Neuronal stem cell (in vitro differentiated cells): ENCODE data around the gene LEFTY2.

Source experiments
- DNase-seq: peaks from one replicate; pipeline ENCODE4 v3.0.0-alpha.2; 2013; ENCODE audit warnings: low spot score
- H2AFZ ChIP-seq: one replicate; pipeline ENCODE4 v1.6.1; 2013; ENCODE audit warnings: mild to moderate bottlenecking, low read length, inconsistent platforms
- H2AK5ac ChIP-seq: 2 replicates; pipeline ENCODE4 v1.6.1; 2013; ENCODE audit warnings: low read depth, mild to moderate bottlenecking, inconsistent platforms, low read length, moderate library complexity, mixed read lengths
- H2BK120ac ChIP-seq: 2 replicates; pipeline ENCODE4 v1.6.1; 2013; ENCODE audit warnings: low read depth, mild to moderate bottlenecking, inconsistent platforms, low read length, moderate library complexity, mixed read lengths
- H2BK12ac ChIP-seq: one replicate; pipeline ENCODE4 v1.6.1; 2013; ENCODE audit warnings: low read length, inconsistent platforms
- H2BK15ac ChIP-seq: 2 replicates; pipeline ENCODE4 v1.6.1; 2013; ENCODE audit warnings: mild to moderate bottlenecking, low read length, inconsistent platforms, mixed read lengths
- H2BK5ac ChIP-seq: one replicate; pipeline ENCODE4 v1.6.1; 2013; ENCODE audit warnings: inconsistent platforms, mild to moderate bottlenecking, low read length, moderate library complexity
- H3K14ac ChIP-seq: one replicate; pipeline ENCODE4 v1.6.1; 2013; ENCODE audit warnings: low read length, inconsistent platforms
- H3K18ac ChIP-seq: 2 replicates; pipeline ENCODE4 v1.6.1; 2013; ENCODE audit warnings: low read length, inconsistent platforms
- H3K23ac ChIP-seq: 2 replicates; pipeline ENCODE4 v1.6.1; 2013; ENCODE audit warnings: low read depth, mild to moderate bottlenecking, mixed read lengths, low read length, inconsistent platforms; ENCODE audit not compliant: poor library complexity
- H3K27ac ChIP-seq: replicated peaks from 3 replicates; pipeline ENCODE4 v1.5.1; 2013; ENCODE audit warnings: low read length, inconsistent platforms
- H3K27me3 ChIP-seq, 3 experiments: 2 replicates each; pipeline ENCODE4 v1.6.1; 2013; ENCODE audit warnings: low read length in 3 of 3, mild to moderate bottlenecking in 2 of 3, inconsistent platforms in 1 of 3, low read depth in 1 of 3, mixed read lengths in 1 of 3, moderate library complexity in 1 of 3; ENCODE audit not compliant: control insufficient read depth in 3 of 3, insufficient read depth in 3 of 3
- H3K36me3 ChIP-seq, 2 donors: replicated peaks in 1 of 2; 2 replicates each; pipeline ENCODE4 v1.6.1; 2013; ENCODE audit warnings: low read length in 2 of 2; ENCODE audit not compliant: control insufficient read depth in 2 of 2, insufficient read depth in 2 of 2
- H3K4ac ChIP-seq: 2 replicates; pipeline ENCODE4 v1.6.1; 2013; ENCODE audit warnings: inconsistent platforms, mild to moderate bottlenecking, low read length, moderate library complexity
- H3K4me1 ChIP-seq, 2 donors: 1 replicate in 1 of 2; 2 replicates in 1 of 2; pipeline ENCODE4 v1.6.1; 2013; ENCODE audit warnings: low read length in 2 of 2, low read depth in 1 of 2; ENCODE audit not compliant: control insufficient read depth in 2 of 2, insufficient read depth in 1 of 2
- H3K4me2 ChIP-seq: one replicate; pipeline ENCODE4 v1.6.1; 2013; ENCODE audit warnings: mild to moderate bottlenecking, low read length, inconsistent platforms; ENCODE audit not compliant: insufficient read depth, poor library complexity, severe bottlenecking
- H3K4me3 ChIP-seq, 2 donors: 2 replicates each; pipeline ENCODE4 v1.5.1; 2013; ENCODE audit warnings: low read length in 2 of 2, mild to moderate bottlenecking in 2 of 2, inconsistent platforms in 1 of 2, moderate library complexity in 1 of 2
- H3K79me1 ChIP-seq: one replicate; pipeline ENCODE4 v1.6.1; 2013; ENCODE audit warnings: low read depth, mild to moderate bottlenecking, inconsistent platforms, low read length, moderate library complexity
- H3K9ac ChIP-seq: one replicate; pipeline ENCODE4 v1.6.1; 2013; ENCODE audit warnings: mild to moderate bottlenecking, low read depth, low read length, inconsistent platforms; ENCODE audit not compliant: poor library complexity
- H3K9me3 ChIP-seq, 2 donors: replicated peaks in 1 of 2; 2 replicates each; pipeline versions ENCODE3 to v1.6.1; 2013; ENCODE audit warnings: low read length in 2 of 2, mild to moderate bottlenecking in 2 of 2, inconsistent platforms in 1 of 2, low read depth in 1 of 2, mixed read lengths in 1 of 2, moderate library complexity in 1 of 2; ENCODE audit not compliant: control insufficient read depth in 2 of 2, insufficient read depth in 1 of 2
- H4K8ac ChIP-seq: one replicate; pipeline ENCODE4 v1.6.1; 2013; ENCODE audit warnings: low read depth, mild to moderate bottlenecking, inconsistent platforms, low read length, moderate library complexity
- H4K91ac ChIP-seq: one replicate; pipeline ENCODE4 v1.6.1; 2013; ENCODE audit warnings: low read length, low read depth, mild to moderate bottlenecking, inconsistent platforms; ENCODE audit not compliant: poor library complexity
- WGBS, 2 donors: extraction: QIAGEN DNeasy Blood & Tissue Kit; methylation state at CpG; one replicate each; pipeline ENCODE4 v1.1.7; 2013; ENCODE audit warnings: missing lambda C conversion rate in 2 of 2, mixed read lengths in 1 of 2; ENCODE audit not compliant: insufficient read length in 2 of 2, insufficient replicate concordance in 1 of 2; ENCODE audit errors: extremely low coverage in 2 of 2; 5-methylcytosine and 5-hydroxymethylcytosine counted together

LEFTY2 gene

GRCh38 chr1:225945564-225945963 is 4.5 kb upstream of the LEFTY2 start:
- Histone ChIP-seq H3K79me1 (no peaks in the 10 kb centered on the region), H3K23ac (no peak overlapping the region), H4K8ac (no peak overlapping the region), H2BK120ac (no peak overlapping the region), H3K18ac (no peak overlapping the region), H3K9ac (no peak overlapping the region), H3K36me3 (no peaks in the 10 kb centered on the region), H2BK5ac (no peak overlapping the region), H2BK12ac (no peak overlapping the region), H2BK15ac (no peak overlapping the region), H3K14ac (no peak overlapping the region), H2AK5ac (no peak overlapping the region), H3K9me3 (no peaks in the 10 kb centered on the region), H2AFZ (peak overlapping the region; percentile 56), H3K4ac (no peak overlapping the region), H3K4me2 (peak overlapping the region; percentile 40), H3K27ac (peak overlapping the region; percentile 57), H3K27me3 (peaks cover 0 to 17% (median 13%) of the 10 kb centered on the region in 3 experiments), H3K4me3 (no peak overlapping the region), H3K4me1 (peaks cover 31 to 46% of the 10 kb centered on the region in 2 donors), H4K91ac (no peak overlapping the region)
- DNase-seq = peak; percentile 74
- WGBS, 2 donors = no CpG with 5 or more reads among the region's 4 CpGs

- Histone ChIP-seq H3K4me3 (no peak overlapping the region), H3K79me1 (no peaks in the 10 kb centered on the region), H2BK12ac (peak overlapping the region; percentile 86), H4K91ac (no peak overlapping the region), H4K8ac (no peak overlapping the region), H3K14ac (no peak overlapping the region), H2AK5ac (peak overlapping the region; percentile 64), H3K36me3 (no peaks in the 10 kb centered on the region), H3K9ac (peak overlapping the region; percentile 1), H2AFZ (peak overlapping the region; percentile 3), H3K4me2 (peak overlapping the region; percentile 40), H3K27me3 (peaks cover 0 to 22% (median 14%) of the 10 kb centered on the region in 3 experiments), H3K18ac (peak overlapping the region; percentile 81), H3K4ac (peak overlapping the region; percentile 44), H3K4me1 (peaks cover 31 to 48% of the 10 kb centered on the region in 2 donors), H2BK5ac (peak overlapping the region; percentile 12), H3K9me3 (no peaks in the 10 kb centered on the region), H2BK120ac (peak overlapping the region; percentile 29), H3K27ac (peak overlapping the region; percentile 57), H2BK15ac (peak overlapping the region; percentile 32), H3K23ac (peak overlapping the region; percentile 13)
- WGBS, 2 donors = no CpG with 5 or more reads among the region's 7 CpGs
- DNase-seq = no peak
These were observed 3.9 kb upstream of the LEFTY2 start for GRCh38 chr1:225944951-225945350.

GRCh38 chr1:225944387-225944786 is 3.4 kb upstream of the LEFTY2 start:
- WGBS, 2 donors = no CpG with 5 or more reads among the region's 2 CpGs
- no peaks in the 10 kb centered on the region for H3K79me1 ChIP-seq

GRCh38 chr1:225943582-225943981 is 2.6 kb upstream of the LEFTY2 start:
- no peak overlapping the region for H4K8ac ChIP-seq
- no peaks in the 10 kb centered on the region for H3K9me3 ChIP-seq
- no peak overlapping the region for H3K4me2 ChIP-seq
- peaks cover 0 to 17% (median 14%) of the 10 kb centered on the region in 3 experiments for H3K27me3 ChIP-seq
- no peak overlapping the region for H2BK15ac ChIP-seq
- H2AK5ac ChIP-seq = no peak overlapping the region
- no peak for DNase-seq
- H3K14ac ChIP-seq = no peak overlapping the region
- H4K91ac ChIP-seq = no peak overlapping the region
- H3K27ac ChIP-seq = no peak overlapping the region
- no CpG with 5 or more reads among the region's 4 CpGs for WGBS, 2 donors
- H3K4me3 ChIP-seq = no peak overlapping the region
- H2AFZ ChIP-seq = no peak overlapping the region
- no peaks in the 10 kb centered on the region for H3K79me1 ChIP-seq
- peaks cover 31 to 40% of the 10 kb centered on the region in 2 donors for H3K4me1 ChIP-seq
- H3K9ac ChIP-seq = no peak overlapping the region
- no peak overlapping the region for H2BK120ac ChIP-seq
- no peak overlapping the region for H2BK12ac ChIP-seq
- no peaks in the 10 kb centered on the region for H3K36me3 ChIP-seq
- H3K4ac ChIP-seq = no peak overlapping the region
- H2BK5ac ChIP-seq = no peak overlapping the region
- peak overlapping the region; percentile 19 for H3K18ac ChIP-seq
- H3K23ac ChIP-seq = no peak overlapping the region

More at GRCh38 chr1:225944387-225944786, 3.4 kb upstream of the LEFTY2 start:
- H2BK12ac ChIP-seq = no peak overlapping the region
- H2AK5ac ChIP-seq = peak overlapping the region; percentile 64
- peaks cover 31 to 48% of the 10 kb centered on the region in 2 donors for H3K4me1 ChIP-seq
- no peak overlapping the region for H2AFZ ChIP-seq
- H2BK5ac ChIP-seq = no peak overlapping the region
- no peak overlapping the region for H4K8ac ChIP-seq
- peak overlapping the region; percentile 32 for H2BK15ac ChIP-seq
- DNase-seq = no peak
- H3K4me3 ChIP-seq = no peak overlapping the region
- H3K23ac ChIP-seq = no peak overlapping the region
- no peaks in the 10 kb centered on the region for H3K36me3 ChIP-seq
- H2BK120ac ChIP-seq = peak overlapping the region; percentile 29
- H3K27me3 ChIP-seq = peaks cover 0 to 22% (median 14%) of the 10 kb centered on the region in 3 experiments
- H3K14ac ChIP-seq = no peak overlapping the region
- no peak overlapping the region for H3K4me2 ChIP-seq
- H4K91ac ChIP-seq = no peak overlapping the region
- H3K27ac ChIP-seq = no peak overlapping the region
- H3K18ac ChIP-seq = peak overlapping the region; percentile 78
- H3K4ac ChIP-seq = no peak overlapping the region
- no peaks in the 10 kb centered on the region for H3K9me3 ChIP-seq
- H3K9ac ChIP-seq = no peak overlapping the region
